H9 (cell line): ENCODE results near the gene PTPRN2. TPM values are rescaled to one million over a fixed set of nuclear protein-coding genes. Genes with fewer than 3 reads are reported as not detected.

Source experiments
- DNase-seq: peaks from one replicate; pipeline ENCODE4 v3.0.0-alpha.2; 2017
- H2AFZ ChIP-seq: one replicate; pipeline ENCODE4 v1.6.1; 2013; ENCODE audit warnings: mild to moderate bottlenecking, low read length, control low read depth, moderate library complexity
- H2AK5ac ChIP-seq: 2 replicates; pipeline ENCODE4 v1.6.1; 2013; ENCODE audit warnings: low read length, control low read depth, mixed read lengths; ENCODE audit not compliant: insufficient read length
- H2BK120ac ChIP-seq: one replicate; pipeline ENCODE4 v1.6.1; 2013; ENCODE audit warnings: low read depth, mild to moderate bottlenecking, low read length, control low read depth, inconsistent platforms; ENCODE audit not compliant: poor library complexity, severe bottlenecking
- H2BK12ac ChIP-seq: 2 replicates; pipeline ENCODE4 v1.6.1; 2013; ENCODE audit warnings: low read length, control low read depth, mixed read lengths, low read depth; ENCODE audit not compliant: insufficient read length
- H2BK15ac ChIP-seq: 2 replicates; pipeline ENCODE4 v1.6.1; 2013; ENCODE audit warnings: low read depth, low read length, control low read depth
- H2BK20ac ChIP-seq: one replicate; pipeline ENCODE4 v1.6.1; 2013; ENCODE audit warnings: low read depth, mild to moderate bottlenecking, low read length, control low read depth, inconsistent platforms; ENCODE audit not compliant: poor library complexity, severe bottlenecking
- H2BK5ac ChIP-seq: 2 replicates; pipeline ENCODE4 v1.6.1; 2013; ENCODE audit warnings: low read length, control low read depth, mixed read lengths; ENCODE audit not compliant: insufficient read length
- H3K14ac ChIP-seq: 2 replicates; pipeline ENCODE4 v1.6.1; 2013; ENCODE audit warnings: low read length, control low read depth; ENCODE audit not compliant: insufficient read depth
- H3K18ac ChIP-seq: 2 replicates; pipeline ENCODE4 v1.6.1; 2013; ENCODE audit warnings: low read depth, mild to moderate bottlenecking, mixed read lengths, low read length, control low read depth; ENCODE audit not compliant: insufficient read length
- H3K23ac ChIP-seq: 2 replicates; pipeline ENCODE4 v1.6.1; 2013; ENCODE audit warnings: low read length, control low read depth, mixed read lengths, low read depth; ENCODE audit not compliant: insufficient read length
- H3K23me2 ChIP-seq: 2 replicates; pipeline ENCODE4 v1.6.1; 2013; ENCODE audit warnings: low read depth, mild to moderate bottlenecking, mixed read lengths, low read length, control low read depth; ENCODE audit not compliant: insufficient read length, poor library complexity, severe bottlenecking
- H3K27ac ChIP-seq: 2 replicates; pipeline ENCODE4 v1.5.1; 2013; ENCODE audit warnings: low read length, control low read depth, mixed read lengths, low read depth; ENCODE audit not compliant: insufficient read length
- H3K27me3 ChIP-seq: 2 replicates; pipeline ENCODE4 v1.6.1; 2013; ENCODE audit warnings: low read length, control low read depth, inconsistent platforms; ENCODE audit not compliant: insufficient read depth
- H3K4ac ChIP-seq: 2 replicates; pipeline ENCODE4 v1.6.1; 2013; ENCODE audit warnings: low read depth, mild to moderate bottlenecking, control low read depth, inconsistent platforms, low read length, moderate library complexity
- H3K4me1 ChIP-seq: 2 replicates; pipeline ENCODE4 v1.6.1; 2013; ENCODE audit warnings: low read length, control low read depth, inconsistent platforms; ENCODE audit not compliant: insufficient read depth
- H3K4me2 ChIP-seq: 2 replicates; pipeline ENCODE4 v1.6.1; 2013; ENCODE audit warnings: low read length, control low read depth, mixed read lengths; ENCODE audit not compliant: insufficient read length, insufficient read depth
- H3K56ac ChIP-seq: 2 replicates; pipeline ENCODE4 v1.6.1; 2013; ENCODE audit warnings: low read depth, mild to moderate bottlenecking, mixed read lengths, low read length, control low read depth; ENCODE audit not compliant: insufficient read length
- H3K79me1 ChIP-seq: 2 replicates; pipeline ENCODE4 v1.6.1; 2013; ENCODE audit warnings: low read depth, mild to moderate bottlenecking, moderate library complexity, low read length, control low read depth, inconsistent platforms; ENCODE audit not compliant: insufficient read depth, poor library complexity, severe bottlenecking
- H3K79me2 ChIP-seq: 2 replicates; pipeline ENCODE4 v1.6.1; 2013; ENCODE audit warnings: low read length, control low read depth, inconsistent platforms; ENCODE audit not compliant: insufficient read depth
- H3K9ac ChIP-seq: 2 replicates; pipeline ENCODE4 v1.6.1; 2013; ENCODE audit warnings: low read length, control low read depth, mixed read lengths; ENCODE audit not compliant: insufficient read length; ENCODE audit errors: extremely low read depth
- H3K9me3 ChIP-seq: one replicate; pipeline ENCODE4 v1.6.1; 2013; ENCODE audit warnings: low read depth, low read length, inconsistent platforms; ENCODE audit not compliant: control insufficient read depth
- H3T11ph ChIP-seq: one replicate; pipeline ENCODE4 v1.6.1; 2013; ENCODE audit warnings: mild to moderate bottlenecking, low read length, control low read depth, inconsistent platforms
- H4K20me1 ChIP-seq: one replicate; pipeline ENCODE4 v1.6.1; 2013; ENCODE audit not compliant: control insufficient read depth, insufficient read length, insufficient read depth
- H4K5ac ChIP-seq: 2 replicates; pipeline ENCODE4 v1.6.1; 2013; ENCODE audit warnings: low read depth, mild to moderate bottlenecking, mixed read lengths, low read length, control low read depth; ENCODE audit not compliant: insufficient read length
- H4K8ac ChIP-seq: replicated peaks from 2 replicates; pipeline ENCODE4 v1.6.1; 2013; ENCODE audit warnings: low read length, control low read depth, mixed read lengths, low read depth; ENCODE audit not compliant: insufficient read length
- H4K91ac ChIP-seq: 2 replicates; pipeline ENCODE4 v1.6.1; 2013; ENCODE audit warnings: low read depth, mild to moderate bottlenecking, moderate library complexity, mixed read lengths, low read length, control low read depth; ENCODE audit not compliant: insufficient read length
- H3K27ac Mint-ChIP-seq, 3 experiments: 2 replicates in 2 of 3; 3 replicates in 1 of 3; pipeline ENCODE4 v1.8.0; 2020 to 2021; ENCODE audit warnings: mixed read lengths in 3 of 3, mild to moderate bottlenecking in 1 of 3, moderate library complexity in 1 of 3
- H3K27me3 Mint-ChIP-seq: 2 replicates; pipeline ENCODE4 v1.8.0; 2021; ENCODE audit warnings: low read depth, mild to moderate bottlenecking, moderate library complexity, mixed read lengths
- H3K36me3 Mint-ChIP-seq, 3 experiments: 2 replicates in 2 of 3; 3 replicates in 1 of 3; pipeline ENCODE4 v1.8.0; 2020 to 2021; ENCODE audit warnings: low read depth in 3 of 3, mixed read lengths in 3 of 3; ENCODE audit not compliant: insufficient read depth in 1 of 3
- H3K4me1 Mint-ChIP-seq, 2 experiments: 2 replicates each; pipeline ENCODE4 v1.8.0; 2020; ENCODE audit warnings: mixed read lengths in 2 of 2
- H3K4me3 Mint-ChIP-seq, 2 experiments: 2 replicates in 1 of 2; 3 replicates in 1 of 2; pipeline ENCODE4 v1.8.0; 2020 to 2021; ENCODE audit warnings: mild to moderate bottlenecking in 2 of 2, mixed read lengths in 2 of 2, moderate library complexity in 1 of 2
- H3K9me3 Mint-ChIP-seq, 2 experiments: 2 replicates in 1 of 2; 3 replicates in 1 of 2; pipeline ENCODE4 v1.8.0; 2020; ENCODE audit warnings: mild to moderate bottlenecking in 2 of 2, mixed read lengths in 2 of 2, moderate library complexity in 1 of 2
- CTCF ChIP-seq: fragments of 200-600 bp; sonication (generic); conservative IDR thresholded peaks from 3 replicates; pipeline ENCODE4 v1.8.0; 2021; ENCODE audit warnings: antibody characterized with exemption, mild to moderate bottlenecking
- whole genome bisulfite sequencing: extraction: QIAGEN DNeasy Blood & Tissue Kit; methylation state at CpG from one replicate; pipeline ENCODE4 v1.1.7; 2013; ENCODE audit warnings: missing lambda C conversion rate, low lambda C conversion rate, mixed read lengths; ENCODE audit not compliant: insufficient read length; ENCODE audit errors: extremely low coverage; 5-methylcytosine and 5-hydroxymethylcytosine counted together
- total RNA-seq: library from RNA; stranded (reverse); gene quantifications from 2 replicates; pipeline ENCODE4 v1.2.1, GENCODE V29; 2021

The PTPRN2 gene
- total RNA-seq, 1 experiment from 2014 or later = 5.2 TPM

- no peak overlapping the region for H3K27ac ChIP-seq
- no peaks in the 10 kb centered on the region for H3K27me3 ChIP-seq
- H4K91ac ChIP-seq = no peak overlapping the region
- no peaks in the 10 kb centered on the region for H4K20me1 ChIP-seq
- no peak overlapping the region for H4K5ac ChIP-seq
- H3K27ac Mint-ChIP-seq = no peak overlapping the region
- no peak overlapping the region for H2AFZ ChIP-seq
- H3K36me3 Mint-ChIP-seq = peaks cover 15 to 27% (median 17%) of the 10 kb centered on the region in 3 experiments
- no peaks in the 10 kb centered on the region for H3K4me1 ChIP-seq
- H2BK12ac ChIP-seq = no peak overlapping the region
- no peaks in the 10 kb centered on the region for H3K23me2 ChIP-seq
- no peaks in the 10 kb centered on the region for H3K79me2 ChIP-seq
- no peak overlapping the region for H2AK5ac ChIP-seq
- peaks cover 11% of the 10 kb centered on the region for H3K9me3 ChIP-seq
- no peak overlapping the region for H3K4me2 ChIP-seq
- H3K9me3 Mint-ChIP-seq = peaks cover 21 to 27% of the 10 kb centered on the region in 2 experiments
- no peak for TF ChIP-seq CTCF
- no peak for DNase-seq
- H2BK5ac ChIP-seq = no peak overlapping the region
- H2BK15ac ChIP-seq = no peak overlapping the region
- no peak overlapping the region for H3K14ac ChIP-seq
- H3K23ac ChIP-seq = no peak overlapping the region
- no peak overlapping the region for H2BK20ac ChIP-seq
- H3K4me1 Mint-ChIP-seq = peaks cover 0 to 16% of the 10 kb centered on the region in 2 experiments; a peak in 2 of 4 replicates
- no peak overlapping the region for H3K9ac ChIP-seq
- no peak overlapping the region for H2BK120ac ChIP-seq
- H3K79me1 ChIP-seq = no peaks in the 10 kb centered on the region
- no peak overlapping the region for H3K56ac ChIP-seq
- no peak overlapping the region for H3K18ac ChIP-seq
- H3K27me3 Mint-ChIP-seq = peaks cover 8% of the 10 kb centered on the region
- WGBS = no CpG with 5 or more reads among the region's 11 CpGs
- H3T11ph ChIP-seq = no peak overlapping the region
- H4K8ac ChIP-seq = no peak overlapping the region
- no peak overlapping the region for H3K4me3 Mint-ChIP-seq
- H3K4ac ChIP-seq = no peak overlapping the region
Measured at GRCh38 chr7:158032561-158033115, 555.0 kb downstream of the PTPRN2 start.
